PC-9 (cell line): ENCODE data around the gene WFDC8. TPM values are rescaled to one million over a fixed set of nuclear protein-coding genes. Genes with fewer than 3 reads are reported as not detected.

ENCODE experiments used
- BruUV-seq: library from RNA; stranded (reverse); fragments of 400-500 nt; replicated peaks from 2 replicates; lab custom pipeline; 2021; lab: Mats Ljungman, UMichigan
- CTCF ChIA-PET: fragments of 300-600 bp; sonication (Branson Sonifier 250); formaldehyde crosslinking; loops from one replicate; lab custom pipeline; 2022; ENCODE audit warnings: antibody characterized with exemption; lab: Charles Lee
- POLR2A ChIA-PET: fragments of 300-600 bp; sonication (Branson Sonifier 250); formaldehyde crosslinking; loops from one replicate; lab custom pipeline; 2022; ENCODE audit warnings: antibody characterized with exemption; ENCODE audit not compliant: unreplicated experiment; lab: Charles Lee
- DNase-seq, 2 experiments: peaks; one replicate each; pipeline versions ENCODE4 v3.0.0 to v3.0.0-alpha.2; 2015 to 2022; ENCODE audit warnings: mixed read lengths in 1 of 2
- H2AFZ ChIP-seq: fragments of 200-600 bp; sonication (generic); 2 replicates; pipeline ENCODE4 v1.8.1; 2017; ENCODE audit warnings: antibody characterized with exemption
- H3F3A ChIP-seq: fragments of 200-600 bp; sonication (generic); 2 replicates; pipeline ENCODE4 v1.8.1; 2017; ENCODE audit warnings: antibody characterized with exemption, mild to moderate bottlenecking, low read depth; ENCODE audit not compliant: insufficient read depth
- H3K27ac ChIP-seq: fragments of 200-600 bp; sonication (generic); 2 replicates; pipeline ENCODE4 v1.6.1; 2016; ENCODE audit warnings: mixed run types
- H3K27me3 ChIP-seq: fragments of 200-600 bp; sonication (generic); 2 replicates; pipeline ENCODE4 v1.6.1; 2016; ENCODE audit warnings: low read depth, mixed run types; ENCODE audit not compliant: insufficient read depth
- H3K36me3 ChIP-seq: fragments of 200-600 bp; sonication (generic); 2 replicates; pipeline ENCODE4 v1.6.1; 2016; ENCODE audit warnings: low read depth, mixed run types
- H3K4me1 ChIP-seq: fragments of 200-600 bp; sonication (generic); replicated peaks from 2 replicates; pipeline ENCODE4 v1.6.1; 2016; ENCODE audit warnings: mixed run types; ENCODE audit not compliant: insufficient read depth
- H3K4me2 ChIP-seq: fragments of 200-600 bp; sonication (generic); 2 replicates; pipeline ENCODE4 v1.6.1; 2017; ENCODE audit warnings: mixed run types
- H3K4me3 ChIP-seq: fragments of 200-600 bp; sonication (generic); 2 replicates; pipeline ENCODE4 v1.6.1; 2016; ENCODE audit warnings: mixed run types
- H3K79me2 ChIP-seq: fragments of 200-600 bp; sonication (generic); 2 replicates; pipeline ENCODE4 v1.6.1; 2017; ENCODE audit warnings: low read depth, mixed run types
- H3K9me2 ChIP-seq: fragments of 200-600 bp; sonication (generic); 2 replicates; pipeline ENCODE4 v1.8.1; 2017; ENCODE audit warnings: mild to moderate bottlenecking; ENCODE audit not compliant: insufficient read depth
- H3K9me3 ChIP-seq: fragments of 200-600 bp; sonication (generic); 2 replicates; pipeline ENCODE4 v1.8.1; 2016; ENCODE audit warnings: low read depth; ENCODE audit not compliant: insufficient read depth
- H4K20me1 ChIP-seq: fragments of 200-600 bp; sonication (generic); 2 replicates; pipeline ENCODE4 v1.8.1; 2017; ENCODE audit not compliant: insufficient read depth
- EZH2 ChIP-seq: fragments of 200-600 bp; sonication (generic); IDR thresholded peaks from 2 replicates; pipeline ENCODE4 v1.8.0; 2017; ENCODE audit warnings: antibody characterized with exemption, low read depth
- intact Hi-C: fragments of 100-400 bp; cut with micrococcal nuclease; formaldehyde crosslinking; loops from one replicate; pipeline ENCODE4 v1.10.0; 2022; ENCODE audit not compliant: unreplicated experiment
- total RNA-seq: library from RNA; stranded (reverse); gene quantifications from 2 replicates; pipeline ENCODE4 v1.2.3, GENCODE V29; 2021
- TF ChIP-seq, protein P1 (sequence below): fragments of 200-600 bp; sonication (generic); conservative IDR thresholded peaks from 2 replicates; pipeline ENCODE4 v1.6.1; 2017; ENCODE audit warnings: mixed run types, antibody characterized with exemption, mild to moderate bottlenecking, moderate library complexity

Gene WFDC8
- total RNA-seq, 1 experiment from 2014 or later, result not detected

- Histone ChIP-seq H4K20me1 (no peaks in the 10 kb centered on the region), H2AFZ (no peak overlapping the region), H3K4me3 (no peak overlapping the region), H3K79me2 (no peaks in the 10 kb centered on the region), H3K27me3 (no peaks in the 10 kb centered on the region), H3F3A (no peaks in the 10 kb centered on the region; the same call in 1 of the 2 replicates), H3K36me3 (no peaks in the 10 kb centered on the region), H3K27ac (no peak overlapping the region), H3K4me1 (peaks cover 10% of the 10 kb centered on the region), H3K9me3 (peaks cover 5% of the 10 kb centered on the region; the same call in 1 of the 2 replicates), H3K4me2 (no peak overlapping the region), H3K9me2 (no peaks in the 10 kb centered on the region)
- ChIA-PET POLR2A (no interaction called here), CTCF (no interaction called here)
- no peak for DNase-seq
- no TSS peak for BruUV-seq
- TF ChIP-seq EZH2, result no peak
- TF ChIP-seq, protein P1, sequence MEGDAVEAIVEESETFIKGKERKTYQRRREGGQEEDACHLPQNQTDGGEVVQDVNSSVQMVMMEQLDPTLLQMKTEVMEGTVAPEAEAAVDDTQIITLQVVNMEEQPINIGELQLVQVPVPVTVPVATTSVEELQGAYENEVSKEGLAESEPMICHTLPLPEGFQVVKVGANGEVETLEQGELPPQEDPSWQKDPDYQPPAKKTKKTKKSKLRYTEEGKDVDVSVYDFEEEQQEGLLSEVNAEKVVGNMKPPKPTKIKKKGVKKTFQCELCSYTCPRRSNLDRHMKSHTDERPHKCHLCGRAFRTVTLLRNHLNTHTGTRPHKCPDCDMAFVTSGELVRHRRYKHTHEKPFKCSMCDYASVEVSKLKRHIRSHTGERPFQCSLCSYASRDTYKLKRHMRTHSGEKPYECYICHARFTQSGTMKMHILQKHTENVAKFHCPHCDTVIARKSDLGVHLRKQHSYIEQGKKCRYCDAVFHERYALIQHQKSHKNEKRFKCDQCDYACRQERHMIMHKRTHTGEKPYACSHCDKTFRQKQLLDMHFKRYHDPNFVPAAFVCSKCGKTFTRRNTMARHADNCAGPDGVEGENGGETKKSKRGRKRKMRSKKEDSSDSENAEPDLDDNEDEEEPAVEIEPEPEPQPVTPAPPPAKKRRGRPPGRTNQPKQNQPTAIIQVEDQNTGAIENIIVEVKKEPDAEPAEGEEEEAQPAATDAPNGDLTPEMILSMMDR, result no peak
- intact Hi-C loops, result no loop called here
These were observed 30.7 kb downstream of the WFDC8 start for GRCh38 chr20:45548410-45548809.

DNA sequence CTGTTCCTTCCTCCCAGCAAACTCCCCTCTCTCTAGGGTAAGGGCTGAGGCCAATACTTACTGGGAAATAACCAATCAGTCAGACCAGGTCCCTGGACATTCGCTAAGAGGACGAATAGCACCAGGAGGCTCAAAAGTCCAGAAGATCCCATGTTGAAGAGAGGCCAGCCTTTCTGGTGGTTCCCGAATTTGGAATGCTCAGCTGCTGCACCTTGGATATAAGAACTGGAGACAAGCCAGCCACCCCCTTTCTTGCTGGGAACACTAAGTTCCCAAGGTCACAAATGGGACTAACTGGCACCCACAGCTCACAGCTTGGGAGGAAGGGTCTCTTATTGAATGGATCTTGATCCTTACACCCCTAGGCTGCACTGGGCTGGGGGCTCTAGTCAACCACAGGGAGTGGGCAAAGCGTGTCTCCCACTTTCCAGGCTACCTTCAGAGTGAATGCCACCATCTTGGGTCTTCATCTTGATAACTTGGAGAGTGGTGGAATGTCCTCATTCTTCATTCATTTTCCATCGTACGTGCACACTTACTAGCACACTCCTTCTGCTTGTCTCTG, 31.8 kb downstream of the WFDC8 start, which contains the start of gene EPPIN:
TSS of gene EPPIN (minus strand) at position 196 of the 565 bp plus-strand sequence. CDS start at position 152, 44 bp downstream.
- Histone ChIP-seq H3K4me2 (no peak within 1 kb of the TSS), H3K27me3 (no peaks in the 10 kb centered on the region), H3K36me3 (no peaks in the 10 kb centered on the region), H3K9me3 (peaks cover 5% of the 10 kb centered on the region; the same call in 1 of the 2 replicates), H2AFZ (no peak within 1 kb of the TSS), H3K4me3 (no peak within 1 kb of the TSS), H3K79me2 (no peaks in the 10 kb centered on the region), H3K9me2 (no peaks in the 10 kb centered on the region), H4K20me1 (no peaks in the 10 kb centered on the region), H3F3A (no peaks in the 10 kb centered on the region; the same call in 1 of the 2 replicates), H3K4me1 (peaks cover 10% of the 10 kb centered on the region), H3K27ac (no peak within 1 kb of the TSS)
- ChIA-PET CTCF (interaction anchor here (1.1 kb wide), 1 partner anchor 224 kb away, joined by 4 read pairs; no protein-coding TSS in a partner anchor), POLR2A (no interaction called here)
- intact Hi-C loops, result no loop called here
- no peak for TF ChIP-seq EZH2
- TF ChIP-seq, protein P1, result no peak
- BruUV-seq, result no TSS peak
- no peak for DNase-seq

GRCh38 chr20:45545754-45546453, 33.2 kb downstream of the WFDC8 start:
- Histone ChIP-seq H3K27me3 (no peaks in the 10 kb centered on the region), H4K20me1 (no peaks in the 10 kb centered on the region), H3K36me3 (no peaks in the 10 kb centered on the region), H3K4me1 (peaks cover 10% of the 10 kb centered on the region), H3K9me2 (no peaks in the 10 kb centered on the region), H3K27ac (no peak overlapping the region), H3K9me3 (peaks cover under 1% of the 10 kb centered on the region; the same call in 1 of the 2 replicates), H3K79me2 (no peaks in the 10 kb centered on the region), H2AFZ (no peak overlapping the region), H3K4me2 (no peak overlapping the region), H3F3A (no peaks in the 10 kb centered on the region; the same call in 1 of the 2 replicates), H3K4me3 (no peak overlapping the region)
- TF ChIP-seq, protein P1, result peak; percentile 64
- no peak for TF ChIP-seq EZH2
- no peak for DNase-seq
- ChIA-PET CTCF (interaction anchor here (0.7 kb wide), 1 partner anchor 225 kb away, joined by 3 read pairs; no protein-coding TSS in a partner anchor), POLR2A (interaction anchor here (0.5 kb wide), 1 partner anchor 11 kb away, joined by 27 read pairs; no protein-coding TSS in a partner anchor)
- intact Hi-C loops, result loop anchor here (1.0 kb wide), 1 partner anchor 225 kb away; no protein-coding TSS in a partner anchor
- BruUV-seq, result no TSS peak
